ENCODE measurements around the gene NAP1L1. TPM values are rescaled to one million over a fixed set of nuclear protein-coding genes. Genes with fewer than 3 reads are reported as not detected.

NAP1L1 gene
- total RNA-seq, 2 experiments from 2014 or later, result 348 to 904 TPM

DNA sequence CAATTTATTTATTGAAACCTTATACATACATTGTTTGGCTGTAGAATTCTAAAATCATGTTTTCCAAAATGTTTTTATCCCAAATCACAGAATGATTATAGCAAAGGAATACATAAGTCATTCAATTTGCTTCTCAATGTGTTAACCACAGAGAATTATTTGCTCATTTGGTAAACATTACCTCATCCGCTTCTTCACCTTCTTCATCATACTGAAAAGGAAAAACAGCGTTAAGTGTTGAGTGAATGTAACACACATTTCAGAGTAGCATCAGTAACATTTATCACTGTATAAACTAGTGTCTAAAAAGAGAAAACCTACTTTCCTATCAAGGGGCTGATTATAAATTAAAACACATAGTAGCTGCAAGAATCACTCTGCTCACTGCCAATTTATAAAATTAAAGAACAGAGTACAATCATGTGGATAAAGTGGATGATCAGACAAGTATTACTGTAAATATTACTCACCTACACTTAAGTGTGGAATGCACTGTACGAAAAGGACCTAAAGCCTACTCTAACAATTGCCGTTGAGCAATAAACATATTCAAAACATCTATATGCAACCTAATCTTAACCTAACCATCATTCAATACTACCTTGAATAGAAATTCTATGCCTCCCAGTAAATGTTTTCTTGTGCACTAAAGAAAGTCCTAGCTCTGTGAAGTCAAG, 34.8 kb downstream of the NAP1L1 start:
- DNase-seq (ENCODE audit: low spot score), result no peak
- Histone ChIP-seq H3K4me1 (ENCODE audit: insufficient read depth, low read length, poor library complexity, severe bottlenecking) (no peaks in the 10 kb centered on the region), H3K4me3 (ENCODE audit: low read depth, low read length, poor library complexity, severe bottlenecking) (no peak overlapping the region), H3K9me2 (ENCODE audit: insufficient read depth, low read length) (no peaks in the 10 kb centered on the region), H3K9me3 (ENCODE audit: low read length) (no peaks in the 10 kb centered on the region), H2AFZ (ENCODE audit: low read length) (no peak overlapping the region), H4K20me1 (ENCODE audit: insufficient read depth, low read length) (peaks cover 14% of the 10 kb centered on the region; the same call in 1 of the 2 replicates), H3K27ac (ENCODE audit: low read depth, low read length, poor library complexity, severe bottlenecking) (no peak overlapping the region), H3K79me2 (ENCODE audit: insufficient read depth, low read depth, low read length) (peaks cover 3% of the 10 kb centered on the region; the same call in 1 of the 2 replicates), H3K36me3 (ENCODE audit: insufficient read depth, low read length) (peaks cover 100% of the 10 kb centered on the region), H3K4me2 (ENCODE audit: low read length) (no peak overlapping the region)
- CTCF ChIA-PET (ENCODE audit: unreplicated experiment), result no interaction called here
- POLR2A ChIA-PET, result interaction anchor here (0.6 to 1.5 kb wide), 4 partner anchors 9 to 81 kb away, joined by 4 to 6 read pairs (median 6); no protein-coding TSS in a partner anchor
- intact Hi-C loops (cut with micrococcal nuclease; ENCODE audit: unreplicated experiment), result no loop called here
- no TSS peak for BruUV-seq (replicated peaks)
- TF ChIP-seq, protein P1, sequence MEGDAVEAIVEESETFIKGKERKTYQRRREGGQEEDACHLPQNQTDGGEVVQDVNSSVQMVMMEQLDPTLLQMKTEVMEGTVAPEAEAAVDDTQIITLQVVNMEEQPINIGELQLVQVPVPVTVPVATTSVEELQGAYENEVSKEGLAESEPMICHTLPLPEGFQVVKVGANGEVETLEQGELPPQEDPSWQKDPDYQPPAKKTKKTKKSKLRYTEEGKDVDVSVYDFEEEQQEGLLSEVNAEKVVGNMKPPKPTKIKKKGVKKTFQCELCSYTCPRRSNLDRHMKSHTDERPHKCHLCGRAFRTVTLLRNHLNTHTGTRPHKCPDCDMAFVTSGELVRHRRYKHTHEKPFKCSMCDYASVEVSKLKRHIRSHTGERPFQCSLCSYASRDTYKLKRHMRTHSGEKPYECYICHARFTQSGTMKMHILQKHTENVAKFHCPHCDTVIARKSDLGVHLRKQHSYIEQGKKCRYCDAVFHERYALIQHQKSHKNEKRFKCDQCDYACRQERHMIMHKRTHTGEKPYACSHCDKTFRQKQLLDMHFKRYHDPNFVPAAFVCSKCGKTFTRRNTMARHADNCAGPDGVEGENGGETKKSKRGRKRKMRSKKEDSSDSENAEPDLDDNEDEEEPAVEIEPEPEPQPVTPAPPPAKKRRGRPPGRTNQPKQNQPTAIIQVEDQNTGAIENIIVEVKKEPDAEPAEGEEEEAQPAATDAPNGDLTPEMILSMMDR (conservative IDR thresholded peaks at IDR 0.05; ENCODE audit: low read length), result no peak
- no peak for TF ChIP-seq EZH2phosphoT487 (IDR thresholded peaks at IDR 0.05; ENCODE audit: borderline replicate concordance, low read depth, low read length)

DNA sequence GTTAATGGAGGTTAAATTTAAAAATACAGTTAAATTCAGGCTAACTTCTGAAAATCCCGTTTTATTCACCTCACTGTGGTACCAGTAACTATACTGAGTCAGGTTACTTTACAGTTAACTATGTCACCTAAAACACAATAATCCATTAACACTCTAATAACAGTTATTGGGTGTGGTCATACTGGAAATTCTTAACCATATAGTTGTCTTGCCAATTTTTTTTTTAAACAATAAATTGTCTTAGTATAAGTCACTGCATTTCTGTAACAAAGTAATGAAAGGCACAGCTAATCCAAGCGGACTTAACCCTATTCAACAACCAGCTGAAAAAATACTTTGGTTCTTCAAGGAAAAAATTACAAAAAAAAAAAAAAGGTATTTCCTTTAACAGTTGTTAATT, 36.7 kb downstream of the NAP1L1 start:
- no peak for DNase-seq (ENCODE audit: low spot score)
- ChIA-PET CTCF (ENCODE audit: unreplicated experiment) (interaction anchor here (0.7 kb wide), 1 partner anchor 86 kb away, joined by 3 read pairs; no protein-coding TSS in a partner anchor), POLR2A (interaction anchor here (0.6 to 1.5 kb wide), 6 partner anchors 8 to 1924 kb away, joined by 3 to 9 read pairs (median 4); no protein-coding TSS in a partner anchor)
- Histone ChIP-seq H3K9me3 (ENCODE audit: low read length) (no peaks in the 10 kb centered on the region), H3K4me3 (ENCODE audit: low read depth, low read length, poor library complexity, severe bottlenecking) (no peak overlapping the region), H3K27ac (ENCODE audit: low read depth, low read length, poor library complexity, severe bottlenecking) (no peak overlapping the region), H3K9me2 (ENCODE audit: insufficient read depth, low read length) (no peaks in the 10 kb centered on the region), H3K4me2 (ENCODE audit: low read length) (no peak overlapping the region), H4K20me1 (ENCODE audit: insufficient read depth, low read length) (peaks cover 11% of the 10 kb centered on the region; the same call in 1 of the 2 replicates), H2AFZ (ENCODE audit: low read length) (no peak overlapping the region), H3K79me2 (ENCODE audit: insufficient read depth, low read depth, low read length) (0 out of 2 replicates have a peak, but pooled peaks cover 3% of the 10 kb centered on the region), H3K36me3 (ENCODE audit: insufficient read depth, low read length) (peaks cover 100% of the 10 kb centered on the region), H3K4me1 (ENCODE audit: insufficient read depth, low read length, poor library complexity, severe bottlenecking) (no peaks in the 10 kb centered on the region)
- BruUV-seq (replicated peaks), result TSS peak; percentile 26
- TF ChIP-seq, protein P1 (conservative IDR thresholded peaks at IDR 0.05; ENCODE audit: low read length), result no peak
- no peak for TF ChIP-seq EZH2phosphoT487 (IDR thresholded peaks at IDR 0.05; ENCODE audit: borderline replicate concordance, low read depth, low read length)
- intact Hi-C loops (cut with micrococcal nuclease; ENCODE audit: unreplicated experiment), result no loop called here

DNA sequence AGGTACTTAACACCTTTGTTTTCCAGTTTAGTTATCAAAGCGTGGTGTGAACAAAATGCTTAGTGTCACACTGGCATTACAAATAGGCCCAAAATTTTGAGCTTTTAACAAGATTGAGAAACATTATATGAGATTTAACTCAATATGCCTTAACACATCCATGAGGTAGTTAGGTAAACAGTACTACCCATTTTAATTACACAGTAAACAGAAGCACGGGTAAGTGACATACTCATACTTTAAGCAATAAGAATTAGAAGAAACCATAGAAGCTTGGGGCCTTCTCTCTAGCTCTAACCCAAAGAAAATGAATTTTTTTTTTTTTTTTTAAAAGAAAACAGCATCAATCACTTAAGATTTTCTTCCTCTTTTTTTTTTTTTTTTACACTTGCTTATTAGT, 37.4 kb downstream of the NAP1L1 start:
- Histone ChIP-seq H3K36me3 (ENCODE audit: insufficient read depth, low read length) (peaks cover 96% of the 10 kb centered on the region), H3K4me3 (ENCODE audit: low read depth, low read length, poor library complexity, severe bottlenecking) (no peak overlapping the region), H3K9me3 (ENCODE audit: low read length) (no peaks in the 10 kb centered on the region), H3K4me1 (ENCODE audit: insufficient read depth, low read length, poor library complexity, severe bottlenecking) (no peaks in the 10 kb centered on the region), H2AFZ (ENCODE audit: low read length) (no peak overlapping the region), H4K20me1 (ENCODE audit: insufficient read depth, low read length) (peaks cover 8% of the 10 kb centered on the region; the same call in 1 of the 2 replicates), H3K27ac (ENCODE audit: low read depth, low read length, poor library complexity, severe bottlenecking) (no peak overlapping the region), H3K4me2 (ENCODE audit: low read length) (no peak overlapping the region), H3K79me2 (ENCODE audit: insufficient read depth, low read depth, low read length) (0 out of 2 replicates have a peak, but pooled peaks cover 1% of the 10 kb centered on the region), H3K9me2 (ENCODE audit: insufficient read depth, low read length) (no peaks in the 10 kb centered on the region)
- BruUV-seq (replicated peaks), result no TSS peak
- intact Hi-C loops (cut with micrococcal nuclease; ENCODE audit: unreplicated experiment), result no loop called here
- TF ChIP-seq EZH2phosphoT487 (IDR thresholded peaks at IDR 0.05; ENCODE audit: borderline replicate concordance, low read depth, low read length), result no peak
- TF ChIP-seq, protein P1 (conservative IDR thresholded peaks at IDR 0.05; ENCODE audit: low read length), result no peak
- ChIA-PET POLR2A (interaction anchor here (0.6 to 1.5 kb wide), 4 partner anchors 8 to 398 kb away, joined by 4 to 9 read pairs (median 5); no protein-coding TSS in a partner anchor), CTCF (ENCODE audit: unreplicated experiment) (no interaction called here)
- no peak for DNase-seq (ENCODE audit: low spot score)

Data from OCI-LY7 (cell line).